GM21723 (cell line): Measurements from ENCODE around the gene MLYCD.

Experiments
- ATAC-seq: cut with Tn5 transposase; IDR thresholded peaks from one replicate; pipeline ENCODE4 v1.9.1; 2021; ENCODE audit warnings: mild to moderate bottlenecking, moderate library complexity; ENCODE audit not compliant: unreplicated experiment

The MLYCD gene

DNA sequence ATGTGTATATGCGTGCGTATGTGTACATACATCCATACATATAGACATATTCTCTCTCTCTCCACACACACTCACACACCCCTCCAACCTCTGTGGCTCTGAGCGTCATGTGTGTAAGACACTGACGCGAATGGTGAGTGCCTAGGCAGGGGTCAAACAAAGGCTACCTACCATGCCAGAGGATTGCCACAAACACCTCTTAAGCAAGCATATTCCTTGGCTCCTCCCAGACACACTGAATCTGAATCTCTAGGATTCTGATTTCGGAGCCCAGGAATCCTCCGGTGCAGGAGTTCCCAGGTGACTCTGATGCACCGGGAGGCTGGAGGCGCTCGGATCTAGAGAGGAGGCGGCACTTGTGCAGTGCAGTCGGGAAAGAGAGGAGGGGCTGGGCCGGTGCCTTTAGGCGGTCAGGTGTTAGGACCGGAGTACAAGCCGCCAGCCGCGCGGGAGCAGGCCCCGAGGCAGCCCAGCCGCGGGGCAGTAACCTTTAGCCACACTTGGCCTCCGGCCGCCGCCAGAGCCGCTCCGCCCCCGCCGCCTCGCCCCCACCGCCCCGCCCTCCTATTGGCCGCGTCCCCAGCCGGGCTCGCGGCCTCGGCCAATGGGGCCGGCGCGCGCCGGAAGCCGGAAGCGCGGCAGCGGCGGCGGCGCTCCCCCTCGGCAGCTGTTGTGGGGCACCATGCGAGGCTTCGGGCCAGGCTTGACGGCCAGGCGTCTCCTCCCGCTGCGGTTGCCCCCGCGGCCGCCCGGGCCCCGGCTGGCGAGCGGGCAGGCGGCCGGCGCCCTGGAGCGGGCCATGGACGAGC is at the start of gene MLYCD:
TSS of gene MLYCD (plus strand) at position 653 of the 809 bp plus-strand sequence. CDS start at position 683, 30 bp downstream.
- peak; percentile 93 for ATAC-seq

DNA sequence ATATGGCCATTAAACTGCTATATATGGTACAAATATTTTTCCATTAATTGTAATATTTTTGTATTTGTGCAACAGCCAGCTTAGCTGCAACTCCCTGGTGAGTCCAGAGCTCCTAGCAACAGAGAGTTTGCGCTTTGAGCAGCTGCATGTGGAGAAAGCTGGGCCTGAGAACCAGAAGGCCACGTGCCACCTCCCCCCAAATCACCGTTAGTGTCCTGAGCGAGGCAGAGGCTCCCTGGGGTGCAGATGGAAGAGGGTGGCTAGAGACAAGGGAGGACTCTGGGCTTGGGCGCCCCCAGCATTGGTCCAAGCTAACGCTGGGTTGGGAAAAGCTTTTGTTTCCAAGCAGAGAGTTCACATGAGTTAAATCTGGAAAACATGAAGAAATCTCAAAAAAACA is 49.5 kb upstream of the MLYCD start:
- ATAC-seq: no peak

DNA sequence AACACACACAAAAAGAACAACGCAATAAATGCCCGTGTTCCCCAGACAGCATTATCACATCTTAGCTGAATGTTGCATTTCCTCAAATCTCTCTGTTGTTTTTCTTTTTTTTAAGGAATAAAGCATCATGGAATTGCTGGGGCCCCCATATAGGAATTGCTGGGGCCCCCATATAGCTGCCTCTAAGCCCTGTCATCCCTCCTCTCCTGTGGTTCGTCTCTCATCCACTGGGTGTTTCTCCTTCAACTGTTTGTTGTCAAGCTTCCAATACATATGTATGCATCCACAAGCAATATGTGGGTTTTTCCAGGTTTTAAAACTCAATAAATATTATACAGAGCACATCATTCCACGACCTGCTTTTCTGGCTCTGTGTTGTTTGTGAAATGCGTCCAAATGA is 48.0 kb upstream of the MLYCD start:
- ATAC-seq: no peak

DNA sequence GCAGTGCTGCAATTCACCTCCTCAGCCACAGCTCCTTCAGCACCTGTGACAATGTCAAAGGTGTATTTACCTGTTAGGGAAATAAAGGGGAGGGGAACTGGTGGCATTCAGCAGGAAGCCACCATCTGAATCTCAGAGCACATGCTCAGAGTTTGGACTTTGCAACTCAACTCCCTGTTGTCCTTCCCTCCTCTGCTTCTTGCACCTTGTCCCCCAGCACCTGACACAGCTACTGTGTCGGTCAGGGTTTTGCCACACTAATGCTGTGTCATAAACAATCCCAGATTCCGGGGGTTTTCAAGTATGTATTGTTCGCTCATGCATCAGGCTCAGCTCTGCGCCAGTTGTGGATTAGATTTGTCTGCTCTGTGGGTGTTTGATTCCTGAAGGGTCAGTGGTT is 47.4 kb upstream of the MLYCD start:
- no peak for ATAC-seq

DNA sequence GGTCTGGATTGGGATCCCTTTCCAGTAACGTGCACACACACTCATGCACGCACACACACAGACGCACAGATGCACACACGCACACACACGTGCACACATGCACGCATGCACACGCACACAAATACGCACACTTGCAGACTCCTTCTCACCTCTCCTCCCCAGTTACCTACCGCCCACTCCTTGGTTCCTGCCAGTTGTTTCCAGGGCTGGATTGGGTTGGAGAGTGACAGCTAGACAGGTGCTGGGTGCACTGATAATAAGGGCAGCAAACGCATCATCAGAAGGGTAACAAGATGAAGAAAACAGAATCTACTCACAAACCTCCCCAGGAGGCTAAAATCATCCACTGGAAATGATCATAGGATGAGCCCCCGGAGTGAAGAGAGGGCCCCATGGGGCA is 46.1 kb upstream of the MLYCD start:
- ATAC-seq: no peak

DNA sequence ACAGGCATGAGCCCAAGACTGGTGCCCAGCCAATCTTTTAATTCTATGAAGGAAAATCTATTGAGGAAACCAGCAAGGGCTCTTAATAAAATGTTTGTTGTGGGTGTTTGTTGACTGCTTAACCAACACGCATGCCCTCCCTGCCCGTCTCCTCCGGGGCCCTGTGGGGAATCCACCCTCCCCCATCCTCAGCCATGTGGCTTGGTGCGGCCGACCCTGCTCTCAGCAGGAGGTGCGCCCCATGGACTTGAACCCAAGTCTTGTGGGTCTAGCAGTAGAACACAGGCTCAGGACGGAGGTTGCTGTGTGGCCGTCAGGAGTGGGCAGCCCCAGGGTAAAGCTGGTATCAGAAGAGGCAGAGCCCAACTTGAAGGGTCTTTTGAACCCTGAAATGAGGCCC is 45.1 kb upstream of the MLYCD start:
- no peak for ATAC-seq

DNA sequence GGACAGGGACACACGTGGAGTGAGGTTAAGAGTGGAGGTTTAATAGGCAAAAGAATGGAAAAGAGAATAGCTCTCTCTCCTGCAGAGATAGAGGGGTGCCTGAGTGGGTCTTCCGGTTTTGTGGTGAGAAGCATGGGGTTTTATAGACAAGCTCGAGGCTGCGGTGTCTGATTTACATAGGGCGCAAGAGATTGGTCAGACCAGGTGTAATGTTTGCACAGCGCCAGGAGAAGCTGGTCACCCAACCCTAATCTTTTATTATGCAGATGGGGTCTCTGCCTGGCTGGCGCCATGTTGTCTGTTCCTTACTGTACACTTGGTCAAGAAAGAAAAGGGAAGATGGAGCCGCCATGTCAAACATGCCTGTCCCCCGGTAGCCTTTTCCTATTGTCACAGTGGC is 44.5 kb upstream of the MLYCD start:
- no peak for ATAC-seq

DNA sequence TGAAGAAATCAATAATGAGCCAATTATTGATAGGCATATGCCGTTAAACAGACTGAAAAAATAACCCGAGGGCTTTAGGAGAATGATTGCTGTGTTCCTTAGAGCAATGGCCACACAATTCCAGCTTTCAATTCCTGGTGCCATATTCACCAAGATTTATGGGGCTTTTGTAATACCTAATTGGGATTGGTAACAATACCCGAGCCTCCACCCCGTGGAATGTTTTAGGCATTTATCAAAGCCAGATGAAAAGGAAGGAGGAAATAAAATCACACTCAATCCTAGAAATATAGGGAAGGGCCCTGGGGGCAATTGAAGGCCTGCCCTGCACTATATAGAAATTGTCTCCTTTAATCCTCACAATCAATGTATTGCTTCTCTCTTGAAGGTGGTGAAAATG is 42.1 kb upstream of the MLYCD start:
- ATAC-seq: no peak

DNA sequence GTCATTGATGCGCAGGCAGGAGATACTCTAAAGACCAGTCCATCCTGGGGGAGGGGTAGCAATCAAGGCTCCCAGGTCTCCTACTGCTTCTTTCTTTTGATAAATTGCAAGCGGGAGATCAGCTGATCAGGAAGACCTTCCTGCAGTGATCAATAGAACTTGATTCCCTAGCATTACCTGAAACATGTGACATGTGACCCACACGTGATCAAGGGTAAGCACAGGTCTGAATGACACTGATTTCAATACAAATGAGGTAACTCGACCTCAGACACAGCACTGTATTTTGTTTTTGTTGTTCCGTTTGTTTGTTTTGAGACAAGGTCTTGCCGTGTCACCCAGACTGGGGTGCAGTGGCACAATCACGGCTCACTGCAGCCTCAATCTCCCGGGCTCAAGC is 39.6 kb upstream of the MLYCD start:
- no peak for ATAC-seq

DNA sequence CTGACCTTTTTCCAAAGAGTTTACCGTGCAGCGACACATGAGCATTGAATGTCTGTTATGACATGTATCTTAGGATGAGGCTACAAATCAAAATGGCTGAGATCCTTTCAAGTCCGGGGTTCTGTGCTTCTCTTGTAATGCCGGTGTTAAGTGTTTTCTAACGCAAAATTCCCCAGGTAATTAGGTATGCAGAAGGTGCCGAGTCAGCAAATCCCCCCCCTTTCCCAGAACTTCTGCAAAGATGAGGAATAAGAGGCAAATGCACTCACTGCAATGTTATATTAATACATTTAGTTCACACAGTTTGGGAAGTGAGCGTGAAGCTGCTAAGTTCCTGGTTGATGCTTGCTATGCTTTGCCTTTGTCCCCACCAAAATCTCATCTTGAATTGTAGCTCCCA is 36.3 kb upstream of the MLYCD start:
- no peak for ATAC-seq

DNA sequence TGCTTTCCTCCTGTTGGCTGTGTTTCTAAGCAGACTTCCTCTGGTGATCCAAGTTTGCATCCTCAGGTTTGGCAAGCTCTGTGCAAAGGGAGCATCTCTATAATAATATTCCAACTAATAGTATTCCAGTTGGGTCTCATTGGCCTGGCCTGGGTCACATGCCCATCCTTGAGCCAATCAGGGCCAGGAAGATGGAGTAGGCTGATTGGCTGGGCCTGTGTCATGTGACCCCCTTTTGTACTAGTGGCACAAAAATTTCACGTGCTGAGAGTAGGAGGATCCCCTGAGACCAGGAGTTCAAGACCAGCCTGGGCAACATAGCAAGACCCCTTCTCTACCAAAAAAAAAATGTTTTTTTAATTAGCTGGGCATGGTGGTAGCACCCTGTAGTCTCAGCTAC is 35.2 kb upstream of the MLYCD start:
- ATAC-seq: no peak

DNA sequence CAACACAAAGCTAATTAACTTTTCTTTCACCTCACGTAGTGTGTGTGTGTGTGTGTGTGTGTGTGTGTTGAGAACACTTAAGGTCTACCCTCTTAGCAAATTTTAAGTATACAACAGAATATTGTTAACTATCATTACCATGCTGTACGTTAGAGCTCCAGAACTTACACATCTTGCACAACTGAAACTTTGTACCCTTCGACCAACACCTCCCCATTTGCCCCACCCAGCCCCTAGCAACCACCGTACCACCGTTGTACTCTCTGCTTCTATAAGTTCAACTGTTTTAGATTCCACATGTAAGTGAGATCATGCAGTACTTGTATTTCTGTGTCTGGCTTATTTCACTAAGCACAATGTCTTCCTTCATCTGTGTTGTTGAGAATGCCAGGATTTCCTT is 28.1 kb upstream of the MLYCD start:
- ATAC-seq: no peak

DNA sequence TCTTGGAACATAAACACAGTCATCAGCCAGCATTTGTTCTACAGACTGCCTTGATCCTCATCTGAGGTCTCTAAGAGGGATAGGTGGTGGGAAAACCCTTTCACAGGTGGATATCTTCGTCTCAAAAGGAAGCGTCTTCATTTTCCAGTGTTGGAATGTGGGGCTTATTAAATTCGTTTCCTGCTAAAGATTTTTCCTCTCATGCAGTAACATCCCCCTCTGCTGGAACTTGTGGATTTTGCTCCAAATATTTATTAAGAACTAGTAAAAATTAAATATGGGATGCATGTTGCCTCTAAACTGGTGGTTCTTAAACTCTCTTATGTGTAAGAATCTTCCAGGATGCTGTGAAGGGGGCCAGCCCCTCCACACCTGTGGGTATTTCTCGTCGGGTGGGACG is 20.1 kb upstream of the MLYCD start:
- no peak for ATAC-seq

DNA sequence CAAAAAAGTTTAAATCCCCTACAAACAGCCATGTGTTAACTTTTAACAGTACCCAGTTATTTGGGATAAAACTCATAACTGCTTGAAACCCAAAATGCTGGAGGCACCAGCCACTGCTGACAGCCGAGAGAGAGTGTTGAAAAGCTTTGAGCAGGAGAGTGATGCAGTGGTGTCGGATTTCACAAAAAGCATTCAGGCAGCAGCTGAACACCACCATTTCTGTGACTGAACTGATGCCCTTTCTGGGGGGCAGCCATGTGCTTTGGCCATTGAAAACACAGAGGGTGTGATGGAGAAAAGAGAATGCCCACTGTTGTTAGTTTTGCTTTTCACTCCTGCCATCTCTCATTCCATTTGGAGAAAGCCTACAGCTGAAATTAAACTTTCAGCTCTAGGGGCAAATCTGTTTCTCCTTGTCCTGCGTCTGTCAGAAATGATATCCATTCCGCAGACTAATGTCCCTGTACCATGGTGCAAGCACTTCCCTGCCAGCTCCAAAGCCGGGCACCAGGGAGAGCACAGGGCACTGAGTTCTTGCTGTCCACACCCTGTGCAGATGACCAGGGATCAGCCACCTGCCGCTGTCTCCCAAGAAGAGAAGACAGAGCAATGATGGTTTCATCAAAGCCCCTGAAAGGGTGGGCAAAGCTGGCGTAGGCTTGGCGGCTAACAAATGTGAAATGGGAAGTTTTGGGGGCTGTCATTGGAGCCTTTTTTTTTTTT is 16.6 kb upstream of the MLYCD start:
- no peak for ATAC-seq

DNA sequence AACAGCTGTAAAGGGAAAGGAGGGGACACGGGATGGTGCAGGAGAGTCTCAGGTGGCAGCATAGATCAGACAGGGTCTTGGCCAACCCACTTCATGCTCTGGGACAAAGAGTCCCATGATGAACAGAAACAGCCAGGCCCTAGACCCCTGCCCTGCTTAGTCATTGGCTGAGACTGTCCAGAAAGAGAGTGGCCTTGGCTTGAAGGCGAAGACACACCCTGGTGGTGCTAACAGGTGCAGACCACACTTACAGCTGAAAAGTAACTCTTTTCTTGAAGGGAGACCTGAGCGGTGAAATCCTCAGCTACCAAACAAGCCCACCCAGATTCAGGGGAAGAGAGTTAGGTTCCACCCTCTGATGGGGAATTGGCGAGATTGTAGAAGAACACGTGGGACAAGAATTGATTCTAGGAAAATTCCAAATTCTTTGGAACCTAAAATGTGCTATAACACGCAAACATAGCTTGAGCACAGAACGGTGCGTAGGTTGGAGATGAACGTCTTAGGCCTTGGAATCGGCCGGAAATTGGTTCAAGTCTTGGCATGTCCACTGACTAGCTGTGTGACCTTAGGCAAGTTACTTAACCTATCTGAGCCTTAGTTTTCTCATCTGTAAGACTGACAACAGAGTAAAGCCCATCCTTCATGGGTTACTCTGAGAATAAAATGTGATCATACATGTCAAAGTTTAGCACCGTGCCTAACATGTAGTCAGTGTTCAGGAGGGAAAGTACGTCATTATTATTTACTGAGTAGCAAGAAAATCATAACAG is 12.5 kb upstream of the MLYCD start:
- no peak for ATAC-seq

DNA sequence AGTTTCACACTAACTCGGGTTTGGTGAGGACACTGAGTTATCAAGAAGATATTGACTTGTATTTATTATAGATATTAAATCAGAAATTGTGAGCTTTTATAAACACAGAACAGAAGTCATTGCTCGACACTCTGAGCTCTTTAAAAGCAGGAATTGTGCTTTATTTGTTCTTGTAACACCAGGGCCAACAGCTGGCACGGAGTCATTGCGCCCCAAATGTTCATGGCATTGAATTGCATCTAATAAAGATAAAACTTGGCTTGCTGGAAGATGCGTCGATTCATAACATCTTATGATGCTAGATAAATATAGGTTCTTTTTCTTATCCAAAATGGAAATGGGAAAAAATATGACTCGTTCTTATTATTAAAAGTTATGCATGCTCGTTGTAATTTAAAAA is 11.8 kb upstream of the MLYCD start:
- ATAC-seq: no peak

DNA sequence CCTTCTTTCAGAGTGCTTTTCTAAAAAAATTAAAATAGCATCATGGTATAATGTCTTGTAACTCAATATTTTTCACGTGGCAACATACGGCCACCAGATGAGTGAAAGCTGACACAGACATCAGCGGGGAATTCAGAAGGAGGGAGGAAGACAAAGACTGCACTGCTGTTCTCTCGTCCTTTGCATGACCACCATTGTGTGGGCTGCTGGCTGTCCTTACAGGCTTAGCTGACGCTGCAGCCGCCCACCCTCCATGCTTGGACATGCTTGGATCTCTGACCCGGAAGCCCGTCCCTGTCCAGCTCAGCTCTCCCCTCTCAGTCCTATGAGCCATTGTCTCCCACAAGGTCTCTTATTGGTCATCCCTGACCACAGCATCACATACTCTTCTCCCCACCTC is 11.4 kb upstream of the MLYCD start:
- no peak for ATAC-seq

DNA sequence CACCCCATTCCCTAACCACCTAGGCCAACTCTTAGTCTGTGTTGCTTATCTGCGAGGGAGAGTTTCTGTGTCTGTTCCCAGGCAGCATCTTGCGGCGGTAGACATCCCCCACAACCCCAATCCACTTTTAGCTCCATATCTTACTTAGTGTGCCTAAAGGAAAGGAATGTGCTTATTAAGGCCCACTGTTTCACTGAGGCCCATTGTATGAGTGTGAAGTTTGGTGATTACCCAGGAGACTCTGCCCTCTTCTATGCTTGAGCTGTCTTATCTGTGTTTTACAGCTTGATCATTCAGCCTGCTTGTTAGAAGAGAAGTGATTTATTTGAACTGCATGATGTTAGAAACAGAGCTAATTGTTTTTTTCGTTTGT is 10.3 kb upstream of the MLYCD start:
- ATAC-seq: no peak

DNA sequence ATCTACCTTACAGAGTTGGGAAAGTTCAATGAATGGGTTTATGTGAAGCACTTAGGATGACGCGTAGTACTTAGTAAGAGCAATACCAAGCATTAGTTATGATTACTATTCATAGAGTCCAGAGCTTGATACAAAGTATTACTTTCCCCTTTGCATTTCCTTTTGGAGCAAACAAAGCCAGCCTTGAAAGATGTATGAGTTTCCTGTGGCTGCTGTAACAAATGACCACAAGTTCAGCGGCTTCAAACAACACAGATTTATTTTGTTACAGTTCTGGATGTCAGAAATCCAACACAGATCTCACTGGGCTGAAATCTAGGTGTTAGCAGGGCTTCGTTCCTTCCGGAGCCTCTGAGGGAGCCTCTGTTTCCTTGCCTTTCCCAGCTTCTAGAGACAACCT is 8.6 kb upstream of the MLYCD start:
- no peak for ATAC-seq

DNA sequence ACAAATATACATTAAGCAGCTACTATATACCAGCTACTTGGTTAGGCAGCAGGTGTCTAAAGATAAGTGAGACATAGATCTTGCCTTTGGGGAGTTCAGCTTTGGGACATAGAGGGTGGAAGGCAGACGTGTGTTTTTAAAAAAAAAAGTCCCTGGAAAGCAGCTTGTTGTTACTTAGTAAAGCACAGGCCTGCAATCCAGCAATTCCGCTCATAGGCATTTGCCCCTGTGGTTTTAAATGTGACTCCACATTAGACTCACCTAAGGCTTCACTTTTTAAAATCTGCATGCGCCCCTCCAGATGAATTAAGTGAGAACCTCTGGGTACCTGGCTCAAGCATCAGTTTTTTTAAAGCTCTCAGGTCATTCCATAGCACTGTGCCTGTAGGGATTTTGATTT is 7.2 kb upstream of the MLYCD start:
- no peak for ATAC-seq

DNA sequence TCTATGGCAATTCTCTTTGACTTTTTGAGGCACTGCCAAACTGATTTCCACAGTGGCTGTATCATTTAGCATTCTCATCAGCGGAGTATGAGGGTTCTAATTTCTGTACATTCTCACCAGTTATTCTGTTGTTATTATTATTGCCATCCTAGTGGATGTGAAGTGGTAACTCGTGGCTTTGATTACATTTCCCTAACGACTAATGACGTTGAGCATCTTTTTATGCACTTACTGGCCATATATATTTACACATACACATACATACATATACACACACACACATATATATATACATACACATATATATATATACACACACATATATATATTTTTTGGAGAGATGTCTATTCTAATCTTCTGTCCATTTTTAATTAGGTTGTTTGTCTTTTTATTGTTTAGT is 3.7 kb upstream of the MLYCD start:
- no peak for ATAC-seq

DNA sequence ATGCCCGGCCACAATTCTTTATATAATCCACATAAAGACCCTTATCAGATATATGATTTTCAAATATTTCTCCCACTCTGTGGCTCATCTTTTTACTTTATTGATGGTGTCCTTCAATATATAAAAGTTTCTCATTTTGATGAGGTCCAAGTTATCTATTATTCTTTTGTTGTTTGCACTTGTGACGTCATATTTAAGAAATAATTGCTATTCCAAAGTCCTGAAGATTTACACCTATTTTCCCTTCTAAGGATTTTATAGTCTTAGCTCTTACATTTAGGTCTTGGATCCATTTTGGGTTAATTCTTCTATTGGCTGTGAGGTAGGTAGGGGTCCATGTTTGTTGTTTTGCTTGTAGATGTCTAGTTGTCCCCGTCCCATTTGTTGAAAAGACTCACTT is 3.0 kb upstream of the MLYCD start:
- ATAC-seq: no peak
